SK-N-SH treated with all-trans-retinoic acid at 6 μM for 48 hours (cell line): ENCODE data around the gene OXLD1.
A peak's percentile ranks its signal among the peaks of the same experiment; 100 is the strongest.

Source experiments
- ATAC-seq: fragments of 200-7000 bp; cut with Tn5 transposase; 3 replicates; pipeline ENCODE4 v1.9.1; 2020; ENCODE audit warnings: mild to moderate bottlenecking, moderate library complexity
- ARNTL ChIP-seq: fragments of 450-650 bp; formaldehyde crosslinking; IDR thresholded peaks from 2 replicates; pipeline ENCODE4 v1.5.0; 2020; ENCODE audit warnings: low read depth, mild to moderate bottlenecking, moderate library complexity, borderline replicate concordance
- BACH2 ChIP-seq: fragments of 250-450 bp; sonication (Bioruptor Pico); IDR thresholded peaks from 2 replicates; pipeline ENCODE4 v1.9.0; 2021; ENCODE audit warnings: mild to moderate bottlenecking, borderline replicate concordance
- CREB5 ChIP-seq: fragments of 250-450 bp; sonication (Bioruptor Pico); IDR thresholded peaks from 2 replicates; pipeline ENCODE4 v1.5.1; 2020; ENCODE audit warnings: low read depth, mild to moderate bottlenecking, moderate library complexity
- CSDC2 ChIP-seq: fragments of 250-450 bp; sonication (Bioruptor Pico); IDR thresholded peaks from 2 replicates; pipeline ENCODE4 v1.5.0; 2020; ENCODE audit warnings: mild to moderate bottlenecking, moderate library complexity
- CSRNP3 ChIP-seq: fragments of 250-450 bp; sonication (Bioruptor Pico); IDR thresholded peaks from 2 replicates; pipeline ENCODE4 v1.5.1; 2021; ENCODE audit warnings: mild to moderate bottlenecking, moderate library complexity
- ESRRG ChIP-seq: fragments of 250-450 bp; sonication (Bioruptor Pico); IDR thresholded peaks from 2 replicates; pipeline ENCODE4 v1.6.1; 2021; ENCODE audit warnings: mild to moderate bottlenecking
- GLIS3 ChIP-seq: fragments of 250-450 bp; sonication (Bioruptor Pico); IDR thresholded peaks from 2 replicates; pipeline ENCODE4 v1.5.0; 2020; ENCODE audit warnings: mild to moderate bottlenecking, moderate library complexity
- ISL1 ChIP-seq: fragments of 250-450 bp; sonication (Bioruptor Pico); IDR thresholded peaks from 2 replicates; pipeline ENCODE4 v2.1.2; 2022; ENCODE audit warnings: mild to moderate bottlenecking, moderate library complexity
- OSR1 ChIP-seq: fragments of 250-450 bp; sonication (Bioruptor Pico); IDR thresholded peaks from 2 replicates; pipeline ENCODE4 v1.8.0; 2022; ENCODE audit warnings: moderate library complexity, mild to moderate bottlenecking, inconsistent platforms
- PATZ1 ChIP-seq: fragments of 250-450 bp; sonication (Bioruptor Pico); IDR thresholded peaks from 2 replicates; pipeline ENCODE4 v1.8.0; 2020; ENCODE audit warnings: mild to moderate bottlenecking, moderate library complexity, borderline replicate concordance
- POU6F1 ChIP-seq: fragments of 250-450 bp; sonication (Bioruptor Pico); IDR thresholded peaks from 2 replicates; pipeline ENCODE4 v1.8.0; 2021; ENCODE audit warnings: low read depth, mild to moderate bottlenecking, moderate library complexity, borderline replicate concordance
- RARB ChIP-seq: fragments of 250-450 bp; sonication (Bioruptor Pico); IDR thresholded peaks from 2 replicates; pipeline ENCODE4 v1.8.0; 2021; ENCODE audit warnings: mild to moderate bottlenecking, moderate library complexity
- SNAI2 ChIP-seq: fragments of 250-450 bp; sonication (Bioruptor Pico); IDR thresholded peaks from 2 replicates; pipeline ENCODE4 v1.5.0; 2020; ENCODE audit warnings: mild to moderate bottlenecking, moderate library complexity
- TCF4 ChIP-seq: fragments of 250-450 bp; sonication (Bioruptor Pico); IDR thresholded peaks from 2 replicates; pipeline ENCODE4 v1.8.0; 2021; ENCODE audit warnings: mild to moderate bottlenecking, moderate library complexity, borderline replicate concordance
- TOX ChIP-seq: fragments of 250-450 bp; sonication (Bioruptor Pico); IDR thresholded peaks from 2 replicates; pipeline ENCODE4 v1.8.0; 2021; ENCODE audit warnings: mild to moderate bottlenecking, moderate library complexity, borderline replicate concordance
- TSHZ2 ChIP-seq: fragments of 250-450 bp; sonication (Bioruptor Pico); IDR thresholded peaks from 2 replicates; pipeline ENCODE4 v1.5.0; 2020; ENCODE audit warnings: mild to moderate bottlenecking, moderate library complexity
- ZC3H10 ChIP-seq: fragments of 250-450 bp; sonication (Bioruptor Pico); IDR thresholded peaks from 2 replicates; pipeline ENCODE4 v1.5.1; 2021; ENCODE audit warnings: mild to moderate bottlenecking, moderate library complexity
- ZFP3 ChIP-seq: fragments of 250-450 bp; sonication (Bioruptor Pico); IDR thresholded peaks from 2 replicates; pipeline ENCODE4 v1.5.0; 2020; ENCODE audit warnings: mild to moderate bottlenecking, moderate library complexity
- ZFP30 ChIP-seq: fragments of 450-650 bp; formaldehyde crosslinking; IDR thresholded peaks from 2 replicates; pipeline ENCODE4 v1.5.0; 2022; ENCODE audit warnings: mild to moderate bottlenecking, moderate library complexity
- ZNF565 ChIP-seq: fragments of 450-650 bp; formaldehyde crosslinking; conservative IDR thresholded peaks from 2 replicates; pipeline ENCODE4 v1.5.0; 2020; ENCODE audit warnings: low read depth, mild to moderate bottlenecking, moderate library complexity
- ZNF8 ChIP-seq: fragments of 450-650 bp; formaldehyde crosslinking; IDR thresholded peaks from 2 replicates; pipeline ENCODE4 v1.5.0; 2020; ENCODE audit warnings: mild to moderate bottlenecking, moderate library complexity

OXLD1 gene

GRCh38 chr17:81701288-81702071 is 35.1 kb upstream of the OXLD1 start:
- TF ChIP-seq CSDC2 (CRISPR knock-in tag), result no peak
- no peak for TF ChIP-seq ZNF565
- TF ChIP-seq OSR1, result no peak
- ATAC-seq, result peak; percentile 28

- no peak for ATAC-seq
These were observed 34.2 kb upstream of the OXLD1 start for GRCh38 chr17:81700353-81701287.

GRCh38 chr17:81697261-81698044 is 31.0 kb upstream of the OXLD1 start:
- ATAC-seq, result no peak
- TF ChIP-seq TOX (CRISPR knock-in tag) (no peak), ZNF8 (CRISPR knock-in tag) (no peak), GLIS3 (CRISPR knock-in tag) (no peak), ZNF565 (no peak), RARB (CRISPR knock-in tag) (no peak), TSHZ2 (CRISPR knock-in tag) (no peak), ZFP30 (CRISPR knock-in tag) (no peak), ESRRG (CRISPR knock-in tag) (no peak), OSR1 (no peak), CSDC2 (CRISPR knock-in tag) (no peak), ZFP3 (no peak)

More at GRCh38 chr17:81700353-81701287, 34.2 kb upstream of the OXLD1 start:
- TF ChIP-seq TOX (CRISPR knock-in tag) (no peak), PATZ1 (no peak), ISL1 (CRISPR knock-in tag) (no peak), BACH2 (CRISPR knock-in tag) (no peak), ZNF565 (no peak), TCF4 (no peak), CSRNP3 (CRISPR knock-in tag) (no peak), GLIS3 (CRISPR knock-in tag) (no peak), ZFP3 (no peak), SNAI2 (CRISPR knock-in tag) (no peak), ESRRG (CRISPR knock-in tag) (no peak), ZFP30 (CRISPR knock-in tag) (no peak), RARB (CRISPR knock-in tag) (no peak), ZC3H10 (CRISPR knock-in tag) (no peak), CREB5 (CRISPR knock-in tag) (no peak), CSDC2 (CRISPR knock-in tag) (no peak), POU6F1 (CRISPR knock-in tag) (no peak), ARNTL (CRISPR knock-in tag) (no peak)
